Chondrocyte (in vitro differentiated cells): ENCODE measurements around the gene ZNF410. TPM values are rescaled to one million over a fixed set of nuclear protein-coding genes. Genes with fewer than 3 reads are reported as not detected.

Experiments
- DNase-seq: peaks from one replicate; pipeline ENCODE4 v3.0.0; 2021; ENCODE audit warnings: mixed read lengths, low spot score
- H3K27ac Mint-ChIP-seq: one replicate; pipeline ENCODE4 v1.8.0; 2021; ENCODE audit warnings: mild to moderate bottlenecking, moderate library complexity, mixed read lengths; ENCODE audit not compliant: unreplicated experiment
- H3K27me3 Mint-ChIP-seq: 2 replicates; pipeline ENCODE4 v1.8.0; 2021; ENCODE audit warnings: low read depth, mixed read lengths
- H3K36me3 Mint-ChIP-seq: 2 replicates; pipeline ENCODE4 v1.8.0; 2021; ENCODE audit warnings: low read depth, mixed read lengths
- H3K4me1 Mint-ChIP-seq: 2 replicates; pipeline ENCODE4 v1.8.0; 2021; ENCODE audit warnings: low read depth, mild to moderate bottlenecking, mixed read lengths
- H3K4me3 Mint-ChIP-seq: one replicate; pipeline ENCODE4 v1.8.0; 2021; ENCODE audit warnings: mild to moderate bottlenecking, moderate library complexity, mixed read lengths; ENCODE audit not compliant: unreplicated experiment
- H3K9me3 Mint-ChIP-seq: 2 replicates; pipeline ENCODE4 v1.8.0; 2021; ENCODE audit warnings: low read depth, mixed read lengths
- CTCF ChIP-seq: fragments of 200-600 bp; sonication (generic); IDR thresholded peaks from 2 replicates; pipeline ENCODE4 v1.5.0; 2021; ENCODE audit warnings: antibody characterized with exemption, mild to moderate bottlenecking, moderate library complexity
- total RNA-seq: library from RNA; stranded (reverse); gene quantifications from 3 replicates; pipeline ENCODE4 v1.2.1, GENCODE V29; 2021

ZNF410 gene
- total RNA-seq, 1 donor from 2014 or later = 34.8 TPM

- TF ChIP-seq CTCF = no peak
- Mint-ChIP-seq H3K27me3 (no peaks in the 10 kb centered on the region), H3K36me3 (peaks cover 17% of the 10 kb centered on the region), H3K4me3 (no peak overlapping the region), H3K9me3 (no peaks in the 10 kb centered on the region), H3K4me1 (peaks cover 14% of the 10 kb centered on the region), H3K27ac (no peak overlapping the region)
- DNase-seq = no peak
Measured at GRCh38 chr14:73973497-73973896, 86.8 kb downstream of the ZNF410 start.

GRCh38 chr14:73976125-73976524 lies 89.5 kb downstream of the ZNF410 start:
- no peak for TF ChIP-seq CTCF
- no peaks in the 10 kb centered on the region for H3K9me3 Mint-ChIP-seq
- no peak overlapping the region for H3K27ac Mint-ChIP-seq

GRCh38 chr14:73977896-73978295 lies 91.2 kb downstream of the ZNF410 start:
- DNase-seq = no peak
- H3K4me3 Mint-ChIP-seq = no peak overlapping the region
- no peaks in the 10 kb centered on the region for H3K9me3 Mint-ChIP-seq
- no peaks in the 10 kb centered on the region for H3K27me3 Mint-ChIP-seq
- peaks cover 5% of the 10 kb centered on the region for H3K36me3 Mint-ChIP-seq
- H3K27ac Mint-ChIP-seq = peak overlapping the region; percentile 23
- H3K4me1 Mint-ChIP-seq = peaks cover 18% of the 10 kb centered on the region
- TF ChIP-seq CTCF = no peak

More at GRCh38 chr14:73976125-73976524, 89.5 kb downstream of the ZNF410 start:
- no peak overlapping the region for H3K4me3 Mint-ChIP-seq
- H3K27me3 Mint-ChIP-seq = no peaks in the 10 kb centered on the region
- peaks cover 18% of the 10 kb centered on the region for H3K4me1 Mint-ChIP-seq
- DNase-seq = no peak
- H3K36me3 Mint-ChIP-seq = peaks cover 8% of the 10 kb centered on the region

Other genes starting within 250 kb of the ZNF410 start
- gene DNAL1, start 241.9 kb upstream of the ZNF410 start, total RNA-seq = 13.3 to 23.0 TPM (median 15.2 TPM) in 3 replicates
- gene PNMA1, start 172.5 kb upstream of the ZNF410 start, total RNA-seq = 72.0 to 85.2 TPM (median 72.1 TPM) in 3 replicates
- gene PTGR2, start 35.0 kb upstream of the ZNF410 start, total RNA-seq = 2.1 to 4.0 TPM (median 2.8 TPM) in 3 replicates
- 5.5 to 5.9 TPM (median 5.8 TPM) in 3 replicates for gene FAM161B, start 63.2 kb downstream of the ZNF410 start, total RNA-seq
- gene COQ6, start 63.4 kb downstream of the ZNF410 start, total RNA-seq = 16.6 to 25.9 TPM (median 18.4 TPM) in 3 replicates
- 18.0 to 21.0 TPM (median 19.3 TPM) in 3 replicates for gene ENTPD5, start 132.4 kb downstream of the ZNF410 start, total RNA-seq
- gene BBOF1, start 132.5 kb downstream of the ZNF410 start, total RNA-seq = 7.0 to 13.8 TPM (median 9.3 TPM) in 3 replicates
- gene ALDH6A1, start 197.6 kb downstream of the ZNF410 start, total RNA-seq = 9.8 to 16.4 TPM (median 11.9 TPM) in 3 replicates
- 6.6 to 9.3 TPM (median 7.5 TPM) in 3 replicates for gene LIN52, start 198.1 kb downstream of the ZNF410 start, total RNA-seq